Suprapubic skin (tissue), 3 donors: ENCODE data around the gene WDFY2.

ENCODE experiments used
- CTCF ChIP-seq, 2 donors: fragments of 200-600 bp in 1 of 2; fragments of 450-650 bp in 1 of 2; sonication (generic) in 1 of 2; IDR thresholded peaks; one replicate each; pipeline ENCODE4 v1.5.1; 2016 to 2019; ENCODE audit warnings: antibody characterized with exemption in 2 of 2, mild to moderate bottlenecking in 1 of 2, moderate library complexity in 1 of 2
- POLR2A ChIP-seq, 2 donors: fragments of 450-650 bp; IDR thresholded peaks; one replicate each; pipeline ENCODE4 v1.6.1; 2017; ENCODE audit warnings: antibody characterized with exemption in 2 of 2, mild to moderate bottlenecking in 2 of 2, moderate library complexity in 2 of 2

GRCh38 chr13:51594432-51594831 is 10.2 kb downstream of the WDFY2 start:
- TF ChIP-seq POLR2A (IDR thresholded peaks at IDR 0.05) (no peak), CTCF (IDR thresholded peaks at IDR 0.05) (no peak)
